ENCODE measurements around the gene PLA2G3. TPM values are rescaled to one million over a fixed set of nuclear protein-coding genes. Genes with fewer than 3 reads are reported as not detected.

PLA2G3 gene
- total RNA-seq, 1 donor from 2014 or later: 5.0 TPM

DNA sequence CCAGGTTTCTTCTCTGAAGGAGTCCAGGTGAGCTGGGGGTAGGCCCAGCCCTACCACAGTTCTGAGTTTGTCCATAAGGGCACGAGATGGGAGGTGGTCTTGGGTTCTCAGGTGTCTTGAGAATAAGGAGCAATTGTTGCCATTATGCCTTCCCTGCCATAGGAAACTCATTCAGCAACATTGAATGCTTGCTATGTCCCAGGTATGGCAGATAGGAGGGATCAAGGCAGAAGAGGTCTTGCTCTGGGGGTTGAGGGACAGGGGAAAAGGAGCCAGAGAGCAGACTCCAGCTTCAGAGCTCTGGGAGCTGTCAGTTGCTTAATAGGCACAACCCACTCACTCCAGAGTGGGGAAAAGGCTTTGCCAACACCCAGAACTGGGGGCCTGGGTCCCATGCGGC is 37.2 kb downstream of the PLA2G3 start:
- Histone ChIP-seq H3K27ac (peak overlapping the region; percentile 36), H3K36me3 (peaks cover 34% of the 10 kb centered on the region), H3K4me1 (peaks cover 8% of the 10 kb centered on the region), H3K9me3 (no peaks in the 10 kb centered on the region), H3K4me3 (no peak overlapping the region), H3K27me3 (ENCODE audit: low read depth) (no peaks in the 10 kb centered on the region)
- intact Hi-C loops (cut with DNase I): no loop called here
- ATAC-seq (no peak), DNase-seq (no peak)
- no peak for TF ChIP-seq CTCF (IDR thresholded peaks at IDR 0.05)

GRCh38 chr22:31102441-31103081 is 37.7 kb downstream of the PLA2G3 start:
- DNase-seq (no peak), ATAC-seq (peak; percentile 3 to 40)
- Histone ChIP-seq H3K36me3 (peaks cover 39% of the 10 kb centered on the region), H3K27me3 (ENCODE audit: low read depth) (no peaks in the 10 kb centered on the region), H3K9me3 (no peaks in the 10 kb centered on the region), H3K4me1 (peaks cover 4% of the 10 kb centered on the region), H3K4me3 (no peak overlapping the region), H3K27ac (peak overlapping the region; percentile 63)
- no peak for TF ChIP-seq CTCF (IDR thresholded peaks at IDR 0.05)
- intact Hi-C loops (cut with DNase I): no loop called here

DNA sequence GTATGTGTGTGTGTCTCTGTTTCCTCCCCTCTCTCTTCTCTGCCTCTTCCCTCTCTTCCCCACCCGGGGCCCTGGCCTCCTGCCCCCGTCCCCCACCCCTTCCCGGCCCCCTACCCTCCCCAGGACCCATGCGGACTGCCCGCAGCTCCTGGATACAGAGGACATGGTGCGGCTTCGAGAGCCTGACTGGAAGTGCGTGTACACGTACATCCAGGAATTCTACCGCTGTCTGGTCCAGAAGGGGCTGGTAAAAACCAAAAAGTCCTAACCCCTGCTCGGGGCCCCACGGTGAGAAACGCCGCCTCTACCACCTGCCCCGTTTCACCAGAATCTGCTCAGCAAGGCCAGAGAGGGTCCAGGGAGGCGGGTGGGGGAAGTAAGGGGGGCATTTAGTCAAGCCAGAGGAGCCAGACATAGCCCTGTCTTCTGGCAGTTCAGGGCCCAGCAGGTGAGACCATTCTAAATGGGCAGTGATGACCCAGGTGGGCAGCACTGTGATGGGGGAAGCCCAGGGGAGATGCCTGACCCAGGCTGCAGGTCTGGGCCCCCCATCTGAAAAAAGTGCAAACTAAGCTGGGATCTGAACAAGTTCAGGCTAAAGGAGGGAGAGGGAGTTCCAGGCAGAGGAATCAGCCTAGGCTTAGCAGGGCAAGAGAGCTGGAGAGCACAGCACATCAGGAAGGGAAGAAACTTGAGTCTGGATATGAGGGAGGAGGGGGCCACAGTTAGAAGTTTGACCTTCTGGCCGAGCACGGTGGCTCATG is 39.4 kb downstream of the PLA2G3 start:
- no peak overlapping the region for H3K27ac ChIP-seq
- no peaks in the 10 kb centered on the region for H3K27me3 ChIP-seq (ENCODE audit: low read depth)
- no peak overlapping the region for H3K4me3 ChIP-seq
- H3K9me3 ChIP-seq: no peaks in the 10 kb centered on the region
- intact Hi-C loops (cut with DNase I): no loop called here
- DNase-seq (no peak), ATAC-seq (no peak)
- H3K4me1 ChIP-seq: no peaks in the 10 kb centered on the region
- H3K36me3 ChIP-seq: peaks cover 55% of the 10 kb centered on the region
- no peak for TF ChIP-seq CTCF (IDR thresholded peaks at IDR 0.05)

- intact Hi-C loops (cut with DNase I): no loop called here
- H3K4me3 ChIP-seq: no peak overlapping the region
- no peaks in the 10 kb centered on the region for H3K4me1 ChIP-seq
- ATAC-seq (no peak), DNase-seq (no peak)
- no peaks in the 10 kb centered on the region for H3K27me3 ChIP-seq (ENCODE audit: low read depth)
- no peak for TF ChIP-seq CTCF (IDR thresholded peaks at IDR 0.05)
- H3K36me3 ChIP-seq: peaks cover 64% of the 10 kb centered on the region
- no peaks in the 10 kb centered on the region for H3K9me3 ChIP-seq
- no peak overlapping the region for H3K27ac ChIP-seq
Measured at GRCh38 chr22:31099841-31100761, 40.2 kb downstream of the PLA2G3 start.

- intact Hi-C loops (cut with DNase I): no loop called here
- Histone ChIP-seq H3K36me3 (peaks cover 70% of the 10 kb centered on the region), H3K4me3 (no peak overlapping the region), H3K9me3 (no peaks in the 10 kb centered on the region), H3K27me3 (ENCODE audit: low read depth) (no peaks in the 10 kb centered on the region), H3K4me1 (no peaks in the 10 kb centered on the region), H3K27ac (no peak overlapping the region)
- ATAC-seq: no peak
- TF ChIP-seq CTCF (IDR thresholded peaks at IDR 0.05): no peak
- no peak for DNase-seq
Measured at GRCh38 chr22:31099386-31099785, 40.9 kb downstream of the PLA2G3 start.

Measured in lower lobe of right lung (tissue), 2 donors.